GM19238 (cell line): ENCODE data around the gene AP1B1.
"Not testable (repeated sequence)": the region's sequence is repeated elsewhere in the genome, so short reads cannot be mapped to it uniquely, and the experiment has no call there.

ENCODE experiments used
- DNase-seq: peaks from one replicate; pipeline ENCODE4 v3.0.0; 2011; ENCODE audit warnings: low spot score; ENCODE audit not compliant: insufficient read length

AP1B1 gene

DNA sequence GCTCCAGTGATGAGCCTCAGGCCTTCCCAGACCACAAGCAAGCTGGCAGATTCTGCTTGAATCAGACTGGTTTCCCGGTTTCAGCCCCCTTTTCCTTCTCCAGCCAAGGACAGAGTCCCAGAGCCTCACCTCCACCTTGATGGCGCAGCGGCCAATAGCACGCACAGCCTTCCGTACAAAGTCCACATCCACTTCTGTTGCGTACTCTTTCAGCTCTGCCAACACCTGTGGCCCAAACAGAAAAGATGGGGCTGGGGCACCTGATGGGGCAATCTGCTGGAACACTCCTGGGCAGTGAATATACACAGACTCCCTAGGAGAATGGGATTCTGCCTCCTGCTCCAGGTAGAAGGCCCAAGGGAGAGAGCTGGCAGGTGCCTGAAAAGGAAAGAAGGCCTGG is 37.3 kb downstream of the AP1B1 start:
- no peak for DNase-seq

GRCh38 chr22:29348956-29349355 is 39.4 kb downstream of the AP1B1 start:
- no peak for DNase-seq

DNA sequence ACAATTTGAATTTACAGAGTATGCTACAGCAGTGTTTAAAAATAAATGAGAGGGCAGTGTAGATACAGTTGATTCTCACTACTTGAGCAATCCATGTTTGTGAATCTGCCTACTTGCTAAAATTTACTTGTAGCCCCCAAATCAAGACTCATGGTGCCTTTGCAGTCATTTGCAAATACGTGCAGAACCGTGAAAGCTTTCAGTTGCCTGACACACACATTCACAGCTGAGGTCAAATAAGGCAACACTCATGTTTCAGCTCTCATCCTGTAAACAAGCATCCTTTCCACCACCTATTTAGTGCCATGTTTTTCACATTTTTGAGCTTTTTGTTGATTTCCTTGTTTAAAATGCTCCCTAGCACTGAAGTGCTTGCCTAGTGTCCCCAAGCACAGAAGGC is 40.3 kb downstream of the AP1B1 start:
- no peak for DNase-seq

GRCh38 chr22:29346659-29347058 is 41.7 kb downstream of the AP1B1 start:
- no peak for DNase-seq

- no peak for DNase-seq
Observed at GRCh38 chr22:29345932-29346331, 42.4 kb downstream of the AP1B1 start.

- DNase-seq, result not testable (repeated sequence)
Observed at GRCh38 chr22:29344889-29345288, 43.5 kb downstream of the AP1B1 start.

GRCh38 chr22:29344137-29344536 is 44.2 kb downstream of the AP1B1 start:
- no peak for DNase-seq

DNA sequence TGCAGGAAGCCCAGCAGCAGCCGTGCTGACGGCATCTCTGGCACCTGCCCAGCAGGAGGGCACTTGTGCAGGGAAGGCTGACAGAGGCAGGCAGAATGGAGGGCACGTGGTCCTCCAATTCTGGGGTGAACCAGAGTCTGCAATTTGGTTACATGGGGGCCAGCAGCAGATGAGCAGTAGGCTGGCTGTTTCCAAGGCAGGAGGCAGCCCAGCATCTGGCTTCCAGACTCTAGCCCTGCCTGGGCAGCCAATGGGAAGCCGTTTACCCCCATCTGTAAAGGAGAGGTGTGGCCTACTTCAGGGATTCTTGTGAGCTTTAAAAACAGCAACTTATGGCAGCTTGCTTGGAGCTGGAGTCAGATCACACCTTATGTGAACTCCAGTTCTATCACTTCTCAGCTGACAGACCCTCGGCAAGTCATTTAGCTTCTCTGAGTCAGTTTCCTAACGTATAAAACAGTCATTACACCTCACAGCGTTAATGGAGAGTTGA is 45.0 kb downstream of the AP1B1 start:
- DNase-seq, result no peak

DNA sequence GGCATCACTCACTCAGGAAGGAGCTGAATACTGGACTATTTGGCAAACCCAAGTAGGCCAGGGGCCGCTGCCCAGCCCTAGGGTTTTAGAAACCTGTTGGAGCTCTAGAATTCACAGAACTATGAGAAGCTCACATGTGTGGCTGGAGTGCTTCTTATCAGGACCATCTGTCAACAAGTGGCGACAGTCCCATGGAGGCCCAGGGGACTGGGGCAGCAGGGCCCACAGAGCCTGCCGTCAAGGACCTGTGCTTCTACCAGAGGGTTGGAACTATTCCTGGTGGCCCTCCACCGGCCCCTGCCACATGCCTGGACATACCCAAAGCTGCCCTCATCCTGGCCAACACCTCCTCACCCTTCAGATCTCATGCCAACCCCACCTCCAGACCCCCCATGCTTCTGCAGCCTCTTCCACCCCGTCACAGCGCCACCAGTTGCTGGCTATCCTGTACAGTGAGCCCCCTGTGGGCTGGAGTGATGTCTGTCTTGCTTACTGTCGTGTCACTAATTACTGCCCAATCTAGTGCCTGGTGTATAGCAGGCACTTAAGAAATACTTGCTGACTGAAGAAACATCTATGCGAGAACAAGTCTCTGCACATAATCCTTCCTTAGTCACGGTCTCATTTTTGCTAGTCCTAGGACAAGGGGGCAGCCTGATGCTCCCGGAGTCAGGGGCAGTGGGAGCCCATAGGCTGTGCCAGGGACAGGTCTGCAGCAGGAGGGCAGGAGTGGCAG is 45.6 kb downstream of the AP1B1 start:
- no peak for DNase-seq

- DNase-seq, result no peak
Observed at GRCh38 chr22:29342177-29342576, 46.2 kb downstream of the AP1B1 start.

DNA sequence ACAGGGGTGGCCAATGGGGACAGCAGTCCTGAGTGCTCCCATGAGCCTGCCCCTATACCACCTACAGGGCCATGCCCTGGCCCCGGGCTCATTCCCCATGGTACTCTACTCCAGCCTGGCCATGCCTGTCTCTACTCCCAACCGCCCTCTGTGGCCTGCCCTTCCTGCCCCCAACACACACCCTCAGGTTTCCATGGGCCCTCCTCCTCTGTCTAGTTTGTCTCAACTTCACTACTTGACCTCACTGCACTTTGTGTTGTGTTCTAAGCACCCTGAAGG is 46.6 kb downstream of the AP1B1 start:
- DNase-seq, result no peak

GRCh38 chr22:29341056-29341848 is 47.1 kb downstream of the AP1B1 start:
- no peak for DNase-seq

DNA sequence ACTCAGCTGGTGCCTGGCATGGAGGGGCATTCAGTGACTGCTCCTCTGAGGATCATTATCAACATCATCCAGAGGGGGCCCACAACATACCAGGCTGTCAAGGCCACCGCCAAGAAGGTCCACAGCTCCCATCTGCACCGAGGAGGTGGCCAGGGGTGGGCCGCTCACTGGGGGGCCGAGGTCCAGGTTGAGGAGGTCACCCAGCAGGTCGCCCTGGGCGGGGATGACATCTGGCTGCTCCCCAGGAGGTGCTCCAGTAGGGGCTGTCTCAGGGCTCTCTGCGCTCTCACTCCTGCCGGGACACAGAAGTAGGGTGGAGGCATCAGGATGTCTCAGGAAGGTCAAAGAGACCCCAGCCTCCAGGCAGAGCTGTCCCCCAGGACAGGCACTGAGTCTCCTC is 47.8 kb downstream of the AP1B1 start:
- no peak for DNase-seq

DNA sequence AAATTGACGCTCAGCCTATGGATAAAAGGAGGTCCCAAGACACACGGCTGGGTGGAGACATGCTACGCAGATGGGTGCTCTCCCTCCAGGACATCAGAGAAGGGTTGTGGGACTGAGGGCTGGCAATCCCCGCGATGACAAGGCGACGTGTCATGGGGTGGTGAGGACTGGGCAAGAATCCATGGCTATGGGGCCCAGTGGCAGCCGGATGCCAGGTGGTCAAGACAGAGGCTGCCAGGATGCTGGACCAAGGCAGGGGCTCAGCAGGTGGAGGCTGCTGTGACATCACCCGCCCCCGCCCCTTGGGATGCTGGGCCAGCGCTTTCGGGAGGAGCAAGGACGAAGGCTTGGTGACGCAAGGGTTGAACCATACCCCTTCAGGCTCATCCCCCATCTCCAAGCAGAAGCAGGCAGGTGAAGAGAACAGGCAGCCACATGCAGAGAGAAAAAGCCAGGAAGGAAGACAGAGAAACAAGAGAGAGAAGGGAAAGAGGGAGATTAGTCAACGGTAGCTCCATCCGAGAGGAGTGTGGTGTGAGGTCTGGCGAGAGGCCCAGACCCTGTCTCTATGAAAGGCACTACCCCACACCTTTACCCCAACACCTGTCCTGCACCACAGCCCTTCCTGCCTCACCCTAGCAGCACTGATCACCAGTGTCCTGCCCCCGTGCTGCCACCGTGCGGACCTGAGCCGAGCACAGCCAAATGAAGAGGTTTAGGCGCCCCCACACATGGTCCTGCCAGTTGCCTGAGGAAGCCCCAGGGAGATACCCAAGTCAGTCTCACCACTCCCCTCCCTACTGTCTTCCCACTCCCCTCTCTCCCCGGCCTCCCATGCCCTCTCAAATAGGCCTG is 48.8 kb downstream of the AP1B1 start:
- no peak for DNase-seq

- no peak for DNase-seq
Observed at GRCh38 chr22:29338398-29338797, 50.0 kb downstream of the AP1B1 start.

DNA sequence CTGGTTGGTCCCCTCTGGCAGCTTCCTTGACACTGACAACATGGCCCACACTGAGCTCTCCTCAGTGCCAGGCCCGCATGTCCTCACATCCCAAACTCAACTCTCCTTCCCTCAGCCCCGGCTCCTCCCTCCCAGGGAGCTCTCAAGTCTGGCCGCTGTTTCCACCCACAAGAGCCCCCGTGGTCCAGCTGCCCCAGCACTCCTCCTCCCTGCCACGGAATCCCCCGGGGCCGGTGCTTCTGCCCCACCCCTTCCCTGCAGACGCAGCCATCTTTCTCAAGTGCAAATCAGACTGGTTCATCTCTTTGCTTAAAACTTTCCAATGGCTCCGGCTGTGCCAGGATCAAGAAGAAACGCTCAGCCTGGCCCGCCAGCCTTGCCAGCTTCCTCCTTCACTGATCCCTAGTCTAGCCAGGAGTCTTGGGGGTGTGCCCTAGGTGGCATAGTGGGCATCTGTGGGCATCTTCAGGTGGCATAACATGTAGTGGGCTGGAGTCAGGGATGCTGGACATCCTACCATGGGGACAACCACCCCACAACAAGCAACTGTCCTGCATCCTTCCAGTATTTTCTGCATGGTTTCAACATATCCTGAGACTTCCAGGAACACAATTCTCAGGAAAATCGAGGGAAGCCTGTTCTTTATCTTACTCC is 50.6 kb downstream of the AP1B1 start:
- no peak for DNase-seq

- no peak for DNase-seq
Observed at GRCh38 chr22:29336751-29337490, 51.4 kb downstream of the AP1B1 start.

DNA sequence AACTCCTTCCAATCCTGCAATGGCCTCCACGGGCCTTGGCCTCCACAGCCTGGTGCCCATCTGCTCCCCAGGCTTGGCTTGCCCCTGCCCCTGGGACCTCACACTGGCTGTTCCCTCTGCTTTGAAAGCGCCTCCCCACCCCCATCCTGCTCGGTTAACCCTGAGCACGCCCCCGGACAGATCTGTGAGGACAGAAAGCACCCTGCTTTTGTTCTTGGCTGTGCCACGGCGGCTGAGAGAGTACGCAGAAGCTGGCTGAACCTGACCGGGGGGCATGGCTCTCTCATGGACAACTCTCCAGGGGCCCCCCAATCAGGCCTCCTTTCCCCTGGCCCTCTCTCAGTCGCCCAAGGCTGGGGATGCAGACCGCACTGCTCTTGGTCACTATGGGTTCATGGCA is 52.7 kb downstream of the AP1B1 start:
- no peak for DNase-seq

GRCh38 chr22:29334696-29335344 is 53.5 kb downstream of the AP1B1 start:
- DNase-seq, result no peak

GRCh38 chr22:29334148-29334547 is 54.2 kb downstream of the AP1B1 start:
- DNase-seq, result no peak
